PC-9 (cell line): ENCODE measurements around the gene TIRAP. TPM values are rescaled to one million over a fixed set of nuclear protein-coding genes. Genes with fewer than 3 reads are reported as not detected.
"Not testable (repeated sequence)": the region's sequence is repeated elsewhere in the genome, so short reads cannot be mapped to it uniquely, and the experiment has no call there.

Experiments used
- BruUV-seq: library from RNA; stranded (reverse); fragments of 400-500 nt; replicated peaks from 2 replicates; lab custom pipeline; 2021; lab: Mats Ljungman, UMichigan
- CTCF ChIA-PET: fragments of 300-600 bp; sonication (Branson Sonifier 250); formaldehyde crosslinking; loops from one replicate; lab custom pipeline; 2022; ENCODE audit warnings: antibody characterized with exemption; lab: Charles Lee
- POLR2A ChIA-PET: fragments of 300-600 bp; sonication (Branson Sonifier 250); formaldehyde crosslinking; loops from one replicate; lab custom pipeline; 2022; ENCODE audit warnings: antibody characterized with exemption; ENCODE audit not compliant: unreplicated experiment; lab: Charles Lee
- DNase-seq, 2 experiments: peaks; one replicate each; pipeline versions ENCODE4 v3.0.0 to v3.0.0-alpha.2; 2015 to 2022; ENCODE audit warnings: mixed read lengths in 1 of 2
- H2AFZ ChIP-seq: fragments of 200-600 bp; sonication (generic); 2 replicates; pipeline ENCODE4 v1.8.1; 2017; ENCODE audit warnings: antibody characterized with exemption
- H3F3A ChIP-seq: fragments of 200-600 bp; sonication (generic); 2 replicates; pipeline ENCODE4 v1.8.1; 2017; ENCODE audit warnings: antibody characterized with exemption, mild to moderate bottlenecking, low read depth; ENCODE audit not compliant: insufficient read depth
- H3K27ac ChIP-seq: fragments of 200-600 bp; sonication (generic); 2 replicates; pipeline ENCODE4 v1.6.1; 2016; ENCODE audit warnings: mixed run types
- H3K27me3 ChIP-seq: fragments of 200-600 bp; sonication (generic); 2 replicates; pipeline ENCODE4 v1.6.1; 2016; ENCODE audit warnings: low read depth, mixed run types; ENCODE audit not compliant: insufficient read depth
- H3K36me3 ChIP-seq: fragments of 200-600 bp; sonication (generic); 2 replicates; pipeline ENCODE4 v1.6.1; 2016; ENCODE audit warnings: low read depth, mixed run types
- H3K4me1 ChIP-seq: fragments of 200-600 bp; sonication (generic); replicated peaks from 2 replicates; pipeline ENCODE4 v1.6.1; 2016; ENCODE audit warnings: mixed run types; ENCODE audit not compliant: insufficient read depth
- H3K4me2 ChIP-seq: fragments of 200-600 bp; sonication (generic); 2 replicates; pipeline ENCODE4 v1.6.1; 2017; ENCODE audit warnings: mixed run types
- H3K4me3 ChIP-seq: fragments of 200-600 bp; sonication (generic); 2 replicates; pipeline ENCODE4 v1.6.1; 2016; ENCODE audit warnings: mixed run types
- H3K79me2 ChIP-seq: fragments of 200-600 bp; sonication (generic); 2 replicates; pipeline ENCODE4 v1.6.1; 2017; ENCODE audit warnings: low read depth, mixed run types
- H3K9me2 ChIP-seq: fragments of 200-600 bp; sonication (generic); 2 replicates; pipeline ENCODE4 v1.8.1; 2017; ENCODE audit warnings: mild to moderate bottlenecking; ENCODE audit not compliant: insufficient read depth
- H3K9me3 ChIP-seq: fragments of 200-600 bp; sonication (generic); 2 replicates; pipeline ENCODE4 v1.8.1; 2016; ENCODE audit warnings: low read depth; ENCODE audit not compliant: insufficient read depth
- H4K20me1 ChIP-seq: fragments of 200-600 bp; sonication (generic); 2 replicates; pipeline ENCODE4 v1.8.1; 2017; ENCODE audit not compliant: insufficient read depth
- EZH2 ChIP-seq: fragments of 200-600 bp; sonication (generic); IDR thresholded peaks from 2 replicates; pipeline ENCODE4 v1.8.0; 2017; ENCODE audit warnings: antibody characterized with exemption, low read depth
- intact Hi-C: fragments of 100-400 bp; cut with micrococcal nuclease; formaldehyde crosslinking; loops from one replicate; pipeline ENCODE4 v1.10.0; 2022; ENCODE audit not compliant: unreplicated experiment
- total RNA-seq: library from RNA; stranded (reverse); gene quantifications from 2 replicates; pipeline ENCODE4 v1.2.3, GENCODE V29; 2021
- TF ChIP-seq, protein P1 (sequence below): fragments of 200-600 bp; sonication (generic); conservative IDR thresholded peaks from 2 replicates; pipeline ENCODE4 v1.6.1; 2017; ENCODE audit warnings: mixed run types, antibody characterized with exemption, mild to moderate bottlenecking, moderate library complexity

TIRAP gene
- total RNA-seq, 1 experiment from 2014 or later = 12.7 TPM

DNA sequence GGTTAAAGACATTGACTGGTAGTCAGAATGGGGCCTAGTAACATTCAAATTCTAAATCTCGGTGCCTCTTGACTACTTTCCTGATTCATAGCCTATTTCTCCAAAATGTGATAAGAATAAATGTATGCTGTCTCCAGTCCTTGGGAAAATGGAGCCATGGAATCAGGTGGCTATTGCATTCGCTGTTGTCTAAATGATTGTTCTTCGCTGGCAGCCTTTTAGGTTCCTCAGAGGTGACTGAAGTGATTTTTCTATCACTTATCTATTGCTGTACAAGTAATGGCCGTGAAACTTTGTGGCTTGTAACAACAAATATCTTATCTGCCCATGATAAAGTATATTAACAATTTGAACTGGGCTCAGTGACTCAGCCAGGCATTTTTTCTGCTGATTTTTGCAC is 29.6 kb upstream of the TIRAP start:
- Histone ChIP-seq H3K9me3 (no peaks in the 10 kb centered on the region), H3K27ac (no peak overlapping the region), H3K4me2 (no peak overlapping the region), H2AFZ (no peak overlapping the region), H3K9me2 (no peaks in the 10 kb centered on the region), H3K4me1 (no peaks in the 10 kb centered on the region), H3K27me3 (no peaks in the 10 kb centered on the region), H3K4me3 (no peak overlapping the region), H4K20me1 (no peaks in the 10 kb centered on the region), H3K79me2 (no peaks in the 10 kb centered on the region), H3F3A (peaks cover 10% of the 10 kb centered on the region), H3K36me3 (no peaks in the 10 kb centered on the region)
- BruUV-seq = no TSS peak
- ChIA-PET CTCF (no interaction called here), POLR2A (no interaction called here)
- DNase-seq = no peak
- TF ChIP-seq, protein P1, sequence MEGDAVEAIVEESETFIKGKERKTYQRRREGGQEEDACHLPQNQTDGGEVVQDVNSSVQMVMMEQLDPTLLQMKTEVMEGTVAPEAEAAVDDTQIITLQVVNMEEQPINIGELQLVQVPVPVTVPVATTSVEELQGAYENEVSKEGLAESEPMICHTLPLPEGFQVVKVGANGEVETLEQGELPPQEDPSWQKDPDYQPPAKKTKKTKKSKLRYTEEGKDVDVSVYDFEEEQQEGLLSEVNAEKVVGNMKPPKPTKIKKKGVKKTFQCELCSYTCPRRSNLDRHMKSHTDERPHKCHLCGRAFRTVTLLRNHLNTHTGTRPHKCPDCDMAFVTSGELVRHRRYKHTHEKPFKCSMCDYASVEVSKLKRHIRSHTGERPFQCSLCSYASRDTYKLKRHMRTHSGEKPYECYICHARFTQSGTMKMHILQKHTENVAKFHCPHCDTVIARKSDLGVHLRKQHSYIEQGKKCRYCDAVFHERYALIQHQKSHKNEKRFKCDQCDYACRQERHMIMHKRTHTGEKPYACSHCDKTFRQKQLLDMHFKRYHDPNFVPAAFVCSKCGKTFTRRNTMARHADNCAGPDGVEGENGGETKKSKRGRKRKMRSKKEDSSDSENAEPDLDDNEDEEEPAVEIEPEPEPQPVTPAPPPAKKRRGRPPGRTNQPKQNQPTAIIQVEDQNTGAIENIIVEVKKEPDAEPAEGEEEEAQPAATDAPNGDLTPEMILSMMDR = no peak
- no peak for TF ChIP-seq EZH2
- intact Hi-C loops = no loop called here

DNA sequence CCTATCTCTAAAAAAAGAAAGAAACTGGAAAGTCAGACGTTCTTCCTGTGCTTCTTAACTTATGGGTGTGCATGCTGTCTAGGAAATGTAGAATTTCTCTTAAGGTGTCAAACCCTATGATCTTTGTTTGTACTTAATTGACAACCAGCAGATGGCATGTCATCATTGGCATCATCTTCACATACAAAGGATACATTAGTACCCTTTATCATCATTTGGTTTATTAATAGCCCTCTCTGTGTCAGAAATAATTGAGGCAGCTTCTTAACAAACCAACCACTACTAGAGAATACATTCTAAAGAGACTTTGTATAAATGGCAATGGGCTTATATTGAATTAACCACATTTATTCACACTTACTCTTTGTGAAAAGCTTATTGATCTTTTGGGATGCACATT is 28.1 kb upstream of the TIRAP start:
- ChIA-PET POLR2A (no interaction called here), CTCF (no interaction called here)
- peaks cover 21% of the 10 kb centered on the region for H3F3A ChIP-seq
- no peak for TF ChIP-seq EZH2
- TF ChIP-seq, protein P1 = no peak
- H3K36me3 ChIP-seq = no peaks in the 10 kb centered on the region
- no peaks in the 10 kb centered on the region for H3K4me1 ChIP-seq
- H4K20me1 ChIP-seq = no peaks in the 10 kb centered on the region
- no peak overlapping the region for H2AFZ ChIP-seq
- no peak overlapping the region for H3K4me3 ChIP-seq
- no peak overlapping the region for H3K27ac ChIP-seq
- no peaks in the 10 kb centered on the region for H3K27me3 ChIP-seq
- no peak for DNase-seq
- no TSS peak for BruUV-seq
- no peaks in the 10 kb centered on the region for H3K79me2 ChIP-seq
- no peaks in the 10 kb centered on the region for H3K9me3 ChIP-seq
- no peaks in the 10 kb centered on the region for H3K9me2 ChIP-seq
- intact Hi-C loops = no loop called here
- H3K4me2 ChIP-seq = no peak overlapping the region

DNA sequence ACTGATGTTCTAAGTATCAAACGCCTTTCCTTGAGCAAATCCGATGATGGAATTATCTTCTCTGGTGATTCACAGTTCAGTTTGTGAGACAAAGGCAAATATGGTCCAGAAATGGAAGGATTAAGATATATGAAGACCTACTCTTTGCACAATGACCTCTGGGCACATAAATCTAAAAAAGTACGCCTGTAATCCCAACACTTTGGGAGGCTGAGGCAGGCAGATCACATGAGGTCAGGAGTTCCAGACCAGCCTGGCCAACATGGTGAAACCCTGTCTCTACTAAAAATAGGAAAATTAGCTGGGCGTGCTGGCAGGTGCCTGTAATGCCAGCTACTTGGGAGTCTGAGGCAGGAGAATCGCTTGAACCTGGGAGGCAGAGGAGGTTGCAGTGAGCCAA is 27.4 kb upstream of the TIRAP start:
- CTCF ChIA-PET = not testable (repeated sequence)

DNA sequence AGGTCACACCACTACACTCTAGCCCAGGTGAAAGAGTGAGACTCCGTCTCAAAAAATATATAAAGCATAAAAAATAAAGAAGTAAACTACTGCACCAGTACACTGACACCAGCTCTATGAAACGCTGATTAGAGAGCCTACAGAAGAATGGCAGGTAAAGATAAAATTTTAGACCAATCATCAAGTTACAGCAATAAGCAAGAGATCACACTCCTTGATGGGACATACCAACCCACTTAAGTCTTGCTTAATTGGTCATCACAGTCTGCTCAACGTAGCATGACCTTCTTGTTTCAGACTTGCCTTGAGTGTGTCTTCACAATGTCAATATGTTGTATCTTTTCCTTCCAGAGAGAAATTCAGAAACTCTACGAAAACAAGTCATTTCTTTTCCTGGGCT is 26.7 kb upstream of the TIRAP start:
- no peak for TF ChIP-seq EZH2
- TF ChIP-seq, protein P1 = no peak
- no TSS peak for BruUV-seq
- Histone ChIP-seq H3K27me3 (no peaks in the 10 kb centered on the region), H3F3A (peaks cover 26% of the 10 kb centered on the region), H3K4me1 (no peaks in the 10 kb centered on the region), H3K4me3 (no peak overlapping the region), H3K36me3 (no peaks in the 10 kb centered on the region), H3K4me2 (no peak overlapping the region), H3K27ac (no peak overlapping the region), H4K20me1 (peaks cover 8% of the 10 kb centered on the region; the same call in 1 of the 2 replicates), H3K9me3 (no peaks in the 10 kb centered on the region), H2AFZ (no peak overlapping the region), H3K79me2 (no peaks in the 10 kb centered on the region), H3K9me2 (no peaks in the 10 kb centered on the region)
- CTCF ChIA-PET = no interaction called here
- POLR2A ChIA-PET = no interaction called here
- DNase-seq = peak in 1 of 2 experiments; percentile 11
- intact Hi-C loops = no loop called here

More for the DNA sequence above, 27.4 kb upstream of the TIRAP start:
- H3F3A ChIP-seq = peaks cover 21% of the 10 kb centered on the region
- BruUV-seq, DNase-seq, H3K4me3 ChIP-seq, H3K4me2 ChIP-seq, H3K27me3 ChIP-seq, H3K79me2 ChIP-seq, H2AFZ ChIP-seq, H3K4me1 ChIP-seq, H3K36me3 ChIP-seq, H3K9me2 ChIP-seq, intact Hi-C loops, H4K20me1 ChIP-seq, H3K9me3 ChIP-seq, H3K27ac ChIP-seq, POLR2A ChIA-PET: not testable (repeated sequence)
